Suppressor macrophage treated with lipopolysaccharide for 1 hour (primary cell): ENCODE results near the gene ATP13A4.

Source experiments
- DNase-seq, 3 donors: peaks; one replicate each; pipeline ENCODE4 v3.0.0-alpha.2; 2020 to 2022

The ATP13A4 gene, protein sequence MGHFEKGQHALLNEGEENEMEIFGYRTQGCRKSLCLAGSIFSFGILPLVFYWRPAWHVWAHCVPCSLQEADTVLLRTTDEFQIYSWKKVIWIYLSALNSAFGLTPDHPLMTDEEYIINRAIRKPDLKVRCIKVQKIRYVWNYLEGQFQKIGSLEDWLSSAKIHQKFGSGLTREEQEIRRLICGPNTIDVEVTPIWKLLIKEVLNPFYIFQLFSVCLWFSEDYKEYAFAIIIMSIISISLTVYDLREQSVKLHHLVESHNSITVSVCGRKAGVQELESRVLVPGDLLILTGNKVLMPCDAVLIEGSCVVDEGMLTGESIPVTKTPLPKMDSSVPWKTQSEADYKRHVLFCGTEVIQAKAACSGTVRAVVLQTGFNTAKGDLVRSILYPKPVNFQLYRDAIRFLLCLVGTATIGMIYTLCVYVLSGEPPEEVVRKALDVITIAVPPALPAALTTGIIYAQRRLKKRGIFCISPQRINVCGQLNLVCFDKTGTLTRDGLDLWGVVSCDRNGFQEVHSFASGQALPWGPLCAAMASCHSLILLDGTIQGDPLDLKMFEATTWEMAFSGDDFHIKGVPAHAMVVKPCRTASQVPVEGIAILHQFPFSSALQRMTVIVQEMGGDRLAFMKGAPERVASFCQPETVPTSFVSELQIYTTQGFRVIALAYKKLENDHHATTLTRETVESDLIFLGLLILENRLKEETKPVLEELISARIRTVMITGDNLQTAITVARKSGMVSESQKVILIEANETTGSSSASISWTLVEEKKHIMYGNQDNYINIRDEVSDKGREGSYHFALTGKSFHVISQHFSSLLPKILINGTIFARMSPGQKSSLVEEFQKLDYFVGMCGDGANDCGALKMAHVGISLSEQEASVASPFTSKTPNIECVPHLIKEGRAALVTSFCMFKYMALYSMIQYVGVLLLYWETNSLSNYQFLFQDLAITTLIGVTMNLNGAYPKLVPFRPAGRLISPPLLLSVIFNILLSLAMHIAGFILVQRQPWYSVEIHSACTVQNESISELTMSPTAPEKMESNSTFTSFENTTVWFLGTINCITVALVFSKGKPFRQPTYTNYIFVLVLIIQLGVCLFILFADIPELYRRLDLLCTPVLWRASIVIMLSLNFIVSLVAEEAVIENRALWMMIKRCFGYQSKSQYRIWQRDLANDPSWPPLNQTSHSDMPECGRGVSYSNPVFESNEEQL

DNA sequence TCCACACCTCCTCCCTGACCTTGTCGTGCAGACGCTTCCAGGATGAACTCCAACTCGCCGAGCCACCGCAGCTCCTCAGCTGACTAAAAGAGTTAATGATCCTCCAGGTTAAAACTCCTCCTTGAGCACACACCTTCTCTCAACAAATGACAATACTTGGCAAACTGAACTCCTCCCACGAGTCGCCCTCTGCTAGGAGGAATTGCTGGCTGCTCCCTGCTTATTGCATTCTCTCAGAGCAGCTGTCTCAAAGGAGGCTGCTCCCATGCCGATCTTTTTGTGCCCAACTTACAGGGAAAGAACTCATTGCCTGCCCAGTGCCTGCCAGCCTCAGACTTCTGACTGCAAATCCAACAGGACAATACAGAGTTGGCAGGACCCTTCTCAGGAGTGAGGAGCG is at the start of gene ATP13A4:
Gene ATP13A4 (minus strand): TSS at position 85 of the 400 bp plus-strand sequence. CDS start 96 bp downstream, outside the sequence.
- DNase-seq: no peak

DNA sequence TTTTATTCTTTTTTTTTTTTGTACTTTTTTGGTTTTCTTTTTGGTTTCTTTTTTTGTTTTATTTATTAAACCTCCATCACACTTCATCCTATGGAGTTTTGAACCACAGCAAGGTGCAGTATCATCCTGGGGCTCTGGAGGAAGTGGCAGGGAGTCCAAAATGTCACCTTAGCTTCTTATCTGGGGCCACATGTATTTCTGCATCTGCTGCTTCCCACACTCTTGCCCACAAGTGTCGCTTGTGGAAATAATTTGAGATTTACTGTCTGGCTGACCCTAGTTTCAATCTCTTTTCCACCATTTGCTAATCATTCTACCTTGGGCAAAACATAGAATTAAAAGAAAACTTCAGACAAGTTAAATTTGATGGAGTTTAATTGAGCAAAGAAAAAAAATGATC is 44.7 kb upstream of the ATP13A4 start:
- no peak for DNase-seq

DNA sequence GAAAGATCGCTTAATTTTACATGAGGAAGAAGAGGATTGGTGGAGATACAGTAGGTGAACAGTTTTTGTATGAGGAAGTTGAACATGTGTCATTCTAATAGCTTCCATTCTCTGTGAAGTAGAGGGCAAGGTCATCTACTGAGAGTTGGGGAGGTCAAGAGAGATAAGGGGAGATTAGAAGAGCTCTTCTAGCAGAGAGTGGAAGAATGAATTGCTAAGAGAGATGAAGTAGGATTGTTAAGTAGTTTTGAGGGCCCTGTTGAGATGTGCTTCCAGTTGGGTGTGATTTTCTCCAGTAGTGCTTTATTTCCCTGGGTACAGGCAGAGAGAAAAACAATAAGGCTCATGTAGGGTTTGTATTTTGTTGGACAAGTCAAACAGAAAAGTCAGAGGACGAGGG is 43.5 kb upstream of the ATP13A4 start:
- no peak for DNase-seq

DNA sequence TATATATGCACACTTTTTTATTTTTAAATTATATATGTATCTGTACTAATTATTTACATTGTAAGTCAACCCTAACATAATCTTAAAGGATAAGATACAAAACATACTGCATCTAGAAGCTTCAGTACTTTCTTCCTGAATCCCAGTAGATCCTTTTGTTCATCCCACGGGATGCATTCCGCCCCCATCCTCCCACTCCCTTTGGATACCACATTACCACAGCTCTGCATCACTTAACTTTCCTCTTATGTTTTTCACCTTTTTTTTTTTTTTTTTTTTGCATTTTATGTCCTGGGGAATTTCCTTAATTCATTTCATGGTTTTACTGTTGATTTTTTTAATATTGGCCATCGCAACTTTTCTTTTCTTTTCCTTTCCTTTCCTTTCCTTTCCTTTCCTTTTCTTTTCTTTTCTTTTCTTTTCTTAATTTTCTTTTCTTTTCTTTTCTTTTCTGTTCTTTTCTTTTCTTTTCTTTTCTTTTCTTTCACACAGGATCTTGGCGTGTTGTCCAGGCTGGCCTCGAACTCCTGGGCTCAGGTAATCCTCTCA is 41.3 kb upstream of the ATP13A4 start:
- no peak for DNase-seq

DNA sequence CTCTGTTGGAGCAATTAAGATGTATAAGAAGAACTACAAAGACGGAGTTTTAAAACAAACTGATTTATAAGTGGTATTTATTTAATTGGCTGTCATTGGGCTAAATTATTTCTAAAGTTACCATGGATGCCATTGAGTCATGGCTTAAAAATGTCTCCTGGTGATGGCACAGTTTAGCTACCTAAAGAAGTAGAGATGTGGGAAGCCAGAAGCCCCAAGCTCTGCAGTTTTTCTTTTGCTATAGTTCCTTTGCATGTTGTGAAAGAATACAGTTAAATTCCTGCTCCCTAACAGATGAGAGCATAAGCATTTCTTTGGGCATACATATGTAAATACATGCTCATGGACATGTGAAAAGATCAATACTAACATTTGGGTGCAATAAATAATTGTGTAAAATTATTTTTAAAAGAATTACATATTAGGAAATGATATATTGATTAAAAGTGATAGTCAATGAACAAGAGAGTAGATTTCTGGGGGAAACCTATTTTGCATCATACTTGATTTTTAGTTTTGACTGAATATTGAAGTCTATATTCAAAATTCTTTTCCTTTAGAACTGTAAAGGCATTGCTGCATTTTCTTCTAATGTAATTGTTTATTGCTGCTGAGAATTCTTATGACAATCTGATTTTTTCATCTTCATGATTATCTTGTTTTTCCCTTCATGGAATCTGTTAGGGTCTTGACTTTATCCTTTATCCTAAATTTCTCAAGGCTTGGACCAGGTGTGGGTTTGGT is 40.4 kb upstream of the ATP13A4 start:
- no peak for DNase-seq

DNA sequence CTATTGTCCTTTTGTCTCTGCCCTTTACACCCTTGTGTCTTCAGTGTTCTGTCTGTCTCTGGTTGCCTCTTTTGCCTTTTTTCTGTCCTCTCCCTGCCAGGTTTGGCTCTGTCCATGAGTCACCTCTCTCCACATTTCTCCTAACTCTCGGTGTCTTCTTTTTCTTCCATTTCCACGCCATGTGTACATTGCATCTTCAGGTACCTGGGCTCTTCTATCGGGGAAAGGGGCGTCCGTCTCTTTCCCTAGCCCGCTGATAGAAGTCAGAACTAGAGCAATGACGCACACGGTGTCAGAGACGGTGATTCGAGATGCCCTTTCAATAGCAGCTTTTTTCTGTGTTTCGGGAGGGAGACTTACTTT is 39.0 kb upstream of the ATP13A4 start:
- DNase-seq: peak; percentile 22 to 40 (median 29)

DNA sequence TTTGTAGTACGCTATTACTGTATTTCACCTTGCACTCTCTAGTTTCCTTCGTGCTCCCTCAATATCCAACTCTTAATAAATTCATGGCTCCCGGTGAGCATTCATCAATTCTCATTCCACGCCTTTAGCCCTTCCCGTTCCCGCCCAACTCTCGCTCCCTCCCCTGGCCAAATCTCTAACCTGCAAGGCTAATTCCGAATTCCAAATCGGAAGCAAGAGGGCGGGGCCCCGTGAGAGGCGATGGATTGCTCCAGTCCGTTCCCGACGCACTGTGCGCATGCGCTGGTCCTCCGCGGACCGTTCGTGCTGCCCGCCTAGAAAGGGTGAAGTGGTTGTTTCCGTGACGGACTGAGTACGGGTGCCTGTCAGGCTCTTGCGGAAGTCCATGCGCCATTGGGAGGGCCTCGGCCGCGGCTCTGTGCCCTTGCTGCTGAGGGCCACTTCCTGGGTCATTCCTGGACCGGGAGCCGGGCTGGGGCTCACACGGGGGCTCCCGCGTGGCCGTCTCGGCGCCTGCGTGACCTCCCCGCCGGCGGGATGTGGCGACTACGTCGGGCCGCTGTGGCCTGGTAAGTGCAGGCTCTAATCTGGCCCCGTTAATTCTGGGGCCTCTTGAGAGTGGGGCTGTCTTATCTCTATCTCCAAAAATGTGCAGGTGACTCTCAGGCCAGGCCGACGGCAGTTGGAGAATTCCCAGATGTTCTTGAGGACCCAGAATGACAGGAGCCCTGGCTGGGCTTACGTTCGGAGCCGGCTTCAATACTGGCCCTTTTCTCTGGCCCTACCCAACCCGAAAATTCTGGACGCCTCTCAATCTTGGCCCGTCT is 38.4 kb upstream of the ATP13A4 start, which contains the start of gene OPA1:
Gene OPA1 (plus strand): TSS at position 368 of the 827 bp plus-strand sequence. CDS start 170 bp downstream, at position 538.
- DNase-seq: peak; percentile 99

DNA sequence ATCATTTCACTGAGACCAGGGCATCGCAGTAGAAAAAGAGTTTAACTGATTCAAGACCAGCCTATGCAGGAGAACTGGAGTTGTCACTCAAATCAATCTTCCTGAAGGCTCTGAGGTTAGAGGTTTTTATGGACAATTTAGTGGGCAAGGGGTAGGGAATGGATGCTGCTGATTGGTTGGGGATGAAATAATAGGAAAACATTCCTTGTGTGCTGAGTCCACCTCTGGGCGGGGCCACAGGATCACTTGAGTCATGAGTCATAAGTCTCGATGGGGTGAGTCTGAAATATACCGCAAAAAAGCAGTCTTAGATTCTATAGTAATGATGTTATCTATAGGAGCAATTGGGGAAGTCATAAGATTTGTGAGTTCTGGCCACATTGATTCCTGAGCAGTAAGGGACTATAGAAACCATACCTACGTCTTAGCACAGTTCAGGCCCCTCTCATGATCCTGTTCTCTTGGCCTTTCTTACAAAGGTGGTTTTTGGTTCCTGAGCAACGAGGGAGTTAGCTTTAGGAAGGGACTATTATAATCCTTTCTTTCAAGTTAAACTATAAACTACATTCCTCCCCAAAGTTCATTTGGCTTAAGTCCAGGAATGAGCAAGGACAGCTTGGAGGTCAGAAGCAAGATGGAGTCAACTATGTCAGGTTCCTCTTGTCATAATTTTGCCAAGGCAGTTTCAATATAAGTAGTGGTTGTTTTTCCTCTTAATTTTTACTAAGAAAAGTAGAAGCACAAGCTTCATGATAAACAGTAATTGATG is 35.6 kb upstream of the ATP13A4 start:
- DNase-seq: peak; percentile 42 to 56 (median 46)

DNA sequence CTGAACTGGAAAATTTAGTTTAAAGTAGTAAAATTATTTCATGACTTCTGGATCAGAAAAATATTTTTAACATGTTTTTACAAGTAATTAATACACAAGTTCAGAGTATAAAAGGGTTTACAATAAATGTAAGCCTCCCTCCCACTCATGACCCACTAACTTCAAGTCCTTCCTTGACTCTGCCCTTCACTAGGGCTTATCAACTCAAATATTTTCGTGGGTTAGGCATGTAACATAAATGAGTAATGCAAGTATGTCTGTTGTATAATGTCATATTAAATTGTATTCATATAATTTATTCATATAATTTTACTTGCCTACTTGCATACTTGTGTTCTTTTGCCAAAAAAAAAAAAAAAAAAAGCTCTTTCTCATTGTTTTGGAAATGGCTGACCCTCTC is 34.9 kb upstream of the ATP13A4 start:
- no peak for DNase-seq

DNA sequence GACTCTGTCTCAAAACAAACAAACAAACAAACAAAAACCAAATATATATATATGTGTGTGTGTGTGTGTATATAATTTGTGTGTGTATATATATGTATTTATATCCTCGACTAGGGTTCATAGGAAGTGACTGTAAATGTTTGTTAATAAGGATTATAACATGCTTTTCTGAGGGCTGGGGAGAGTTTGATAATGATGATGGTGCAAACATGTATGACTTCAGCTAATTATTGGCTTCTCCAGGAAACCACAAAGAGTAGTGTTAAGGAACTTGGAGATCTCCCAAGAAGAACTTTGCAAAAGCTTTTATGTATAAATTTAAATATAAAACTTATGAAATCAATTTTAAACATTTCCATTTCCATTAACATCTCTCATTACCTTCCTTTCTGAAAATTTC is 34.4 kb upstream of the ATP13A4 start:
- peak in 1 of 3 donors; percentile 5 for DNase-seq

DNA sequence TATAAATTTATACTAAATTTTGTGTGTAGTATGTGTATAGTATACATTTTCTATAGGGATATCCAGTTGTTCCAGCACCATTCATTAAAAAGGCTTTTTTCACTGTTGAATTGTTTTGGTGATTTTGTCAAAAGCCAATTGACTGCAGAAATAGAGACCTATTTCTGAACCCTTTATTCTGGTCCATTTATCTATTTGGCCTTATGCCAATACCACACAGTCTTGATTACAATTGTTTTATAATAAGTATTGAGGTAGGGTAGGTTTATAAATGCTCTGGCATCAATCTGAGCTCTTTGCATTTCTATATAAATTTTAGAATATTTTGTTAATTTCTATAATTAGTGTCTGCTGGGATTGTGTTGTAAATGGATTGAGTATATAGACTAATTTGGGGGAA is 31.8 kb upstream of the ATP13A4 start:
- no peak for DNase-seq

DNA sequence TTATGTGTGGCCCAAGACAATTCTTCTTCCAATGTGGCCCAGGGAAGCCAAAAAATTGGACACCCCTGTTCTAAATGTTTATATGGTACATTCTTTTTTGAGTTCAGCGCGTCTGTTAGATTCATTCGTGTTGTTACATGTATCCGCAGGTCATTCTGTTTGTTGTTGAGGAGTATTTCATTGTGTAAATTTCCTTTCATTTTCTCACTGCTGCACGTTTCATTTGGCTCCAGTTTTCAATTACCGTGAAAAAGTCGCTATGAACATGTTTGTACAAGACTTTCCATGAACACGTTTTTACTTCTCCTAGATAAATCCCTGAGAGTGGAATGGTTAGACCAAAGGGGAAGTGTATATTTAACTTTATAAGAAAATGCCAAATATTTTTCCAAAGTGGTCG is 30.8 kb upstream of the ATP13A4 start:
- no peak for DNase-seq

DNA sequence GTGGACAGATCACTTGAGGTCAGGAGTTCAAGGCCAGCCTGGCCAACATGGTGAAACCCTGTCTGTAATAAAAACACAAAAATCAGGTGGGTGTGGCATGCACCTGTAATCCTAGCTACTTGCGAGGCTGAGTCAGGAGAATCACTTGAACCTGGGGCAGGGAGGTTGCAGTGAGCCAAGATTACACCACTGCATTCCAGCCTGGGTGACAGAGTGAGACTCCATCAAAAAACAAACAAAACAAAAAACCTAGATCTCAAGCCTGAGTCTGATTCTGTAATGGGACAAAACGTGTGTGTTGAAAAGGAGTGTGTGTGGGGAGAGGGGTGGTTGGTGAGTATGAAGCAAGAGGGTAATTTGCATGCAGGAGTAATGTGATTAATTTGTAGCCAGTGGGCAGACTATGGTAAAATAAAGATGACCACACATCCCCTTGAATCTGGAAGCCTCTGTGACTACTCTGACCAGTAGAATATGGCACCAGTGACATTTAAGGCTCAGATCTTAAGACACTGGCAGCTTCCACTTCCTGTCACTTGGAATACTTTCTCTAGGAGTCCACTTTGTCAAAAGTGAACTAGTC is 19.9 kb upstream of the ATP13A4 start:
- no peak for DNase-seq

DNA sequence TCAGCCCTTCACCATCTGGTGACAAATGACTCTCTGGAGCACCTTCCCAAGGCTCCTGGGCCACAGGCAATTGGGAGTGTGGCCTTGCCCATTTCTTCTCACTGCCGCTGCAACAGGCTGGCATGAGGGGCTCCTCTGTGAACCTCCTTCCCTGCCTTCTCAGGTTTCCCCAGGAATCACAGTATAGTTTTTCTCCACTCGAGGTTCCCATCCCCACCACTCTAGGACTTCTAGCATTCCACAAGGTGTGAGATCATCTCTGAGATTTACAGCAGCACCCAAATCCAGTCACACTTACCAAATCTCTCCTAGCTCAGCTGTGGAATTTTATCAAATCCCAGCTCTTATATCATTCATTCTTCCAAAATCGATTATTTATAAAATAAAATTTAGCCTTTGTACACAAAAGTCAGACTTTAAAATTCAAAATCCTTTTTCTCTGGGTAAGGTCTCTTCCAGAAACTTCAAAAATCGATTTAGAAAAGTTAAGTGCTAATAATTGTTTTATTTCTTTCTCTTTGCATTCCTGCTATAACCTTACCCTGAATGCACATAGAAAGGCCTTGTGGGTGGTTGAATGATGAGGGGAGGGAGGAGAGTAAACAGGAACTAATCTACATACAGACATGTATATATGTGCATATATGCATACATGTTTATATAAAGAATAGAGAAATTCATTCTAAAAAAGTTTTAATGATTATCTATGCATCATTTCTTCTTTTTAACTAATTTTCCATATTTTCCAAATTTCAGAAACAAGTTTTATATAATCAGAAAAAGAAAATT is 18.9 kb upstream of the ATP13A4 start:
- no peak for DNase-seq

DNA sequence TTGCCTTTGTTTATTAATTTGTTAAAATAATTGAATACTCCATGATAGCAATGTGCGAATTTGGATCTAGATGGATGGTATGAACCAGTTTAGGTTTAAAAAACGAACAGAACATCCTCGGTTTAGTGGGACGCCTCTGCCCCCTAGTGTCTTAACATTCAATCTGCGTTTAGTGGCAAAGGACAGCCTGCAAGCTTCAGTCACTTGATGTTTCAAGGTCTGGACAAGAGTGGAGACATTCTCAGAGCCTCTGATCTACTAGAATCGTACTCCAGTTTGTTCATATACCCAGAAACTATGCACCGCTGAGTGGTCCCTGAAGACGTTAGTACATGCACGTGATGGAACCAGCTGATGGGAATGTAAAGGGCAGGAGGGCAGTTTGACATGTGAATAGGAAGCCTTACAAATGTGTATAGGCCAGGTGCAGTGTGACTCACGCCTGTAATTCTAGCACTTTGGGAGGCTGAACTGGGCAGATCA is 17.8 kb upstream of the ATP13A4 start:
- DNase-seq: peak; percentile 64 to 74 (median 72)

DNA sequence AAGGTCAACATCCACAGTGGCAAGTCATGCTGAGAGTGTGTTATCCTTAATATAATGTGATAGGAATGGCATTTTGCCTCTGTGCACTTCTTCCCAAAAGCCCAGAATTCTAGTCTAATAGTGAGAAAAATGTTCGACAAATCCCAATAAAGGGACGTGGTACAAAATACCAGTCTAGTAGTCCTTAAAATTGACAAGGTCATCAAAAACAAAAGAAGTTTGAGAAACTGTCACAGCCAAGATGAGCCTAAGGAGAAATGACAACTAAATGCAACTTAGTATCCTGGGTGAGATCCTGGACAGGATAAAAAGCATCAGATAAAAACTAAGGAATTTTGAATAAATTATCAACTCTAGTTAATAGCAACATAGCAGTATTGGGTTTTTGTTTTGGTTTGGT is 14.4 kb upstream of the ATP13A4 start:
- no peak for DNase-seq

DNA sequence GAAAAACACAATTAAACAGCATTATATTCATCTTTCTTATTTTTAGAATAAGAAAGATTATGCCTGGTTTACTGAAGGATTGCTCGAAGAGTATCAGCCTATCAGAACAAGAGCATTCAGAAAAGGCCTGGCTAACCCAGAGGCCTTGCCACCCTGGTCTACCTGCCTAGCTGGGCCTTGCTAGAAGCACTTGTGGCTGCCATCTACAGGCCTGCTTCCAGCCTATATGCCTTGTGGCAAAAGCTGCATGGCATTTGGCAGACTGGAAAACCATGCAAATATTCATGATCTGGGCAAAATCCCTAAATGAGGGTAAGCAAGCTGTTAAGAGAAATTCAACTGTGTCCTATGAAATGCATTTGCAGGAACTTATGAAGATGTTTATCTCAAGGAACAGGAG is 9.3 kb upstream of the ATP13A4 start:
- DNase-seq: no peak

DNA sequence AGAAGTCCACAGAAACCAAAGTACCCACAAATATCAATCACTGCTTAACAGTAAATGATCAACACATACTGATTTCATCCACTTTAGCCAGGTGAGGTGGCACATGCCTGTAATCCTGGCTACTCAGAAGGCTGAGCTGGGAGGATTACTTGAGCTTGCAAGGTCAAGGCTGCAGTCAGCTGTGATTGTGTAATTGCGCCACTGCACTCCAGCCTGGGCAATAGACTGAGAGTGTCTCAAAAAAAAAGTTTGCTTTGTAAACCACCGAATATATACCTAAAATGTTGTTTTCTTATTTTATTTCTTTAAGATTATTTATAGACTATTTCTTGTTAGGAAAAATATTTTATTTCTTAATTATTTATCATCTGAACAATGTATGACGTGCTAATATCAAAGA is 8.7 kb upstream of the ATP13A4 start:
- no peak for DNase-seq

DNA sequence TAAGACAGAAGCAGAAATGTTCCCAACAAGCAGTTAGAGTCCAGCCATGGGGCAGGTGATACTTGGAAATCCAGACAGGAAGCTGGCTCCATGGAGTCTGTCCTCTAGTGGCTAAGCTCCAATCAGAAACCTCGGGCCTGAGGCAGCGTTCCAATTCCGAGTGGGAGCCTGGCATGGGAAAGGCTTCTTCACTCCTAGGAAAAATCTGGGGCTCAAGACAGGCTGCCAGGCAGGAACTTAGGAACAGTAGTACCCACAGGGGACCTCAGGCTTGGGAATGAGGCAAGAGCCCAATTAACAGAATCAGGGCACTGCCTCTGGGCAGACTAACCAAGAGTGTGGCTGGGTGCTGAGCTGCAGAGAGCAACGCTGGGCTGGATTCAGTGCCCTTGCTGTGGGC is 6.2 kb upstream of the ATP13A4 start:
- DNase-seq: no peak
